ENCODE results near the gene FAHD2A.

The FAHD2A gene

DNA sequence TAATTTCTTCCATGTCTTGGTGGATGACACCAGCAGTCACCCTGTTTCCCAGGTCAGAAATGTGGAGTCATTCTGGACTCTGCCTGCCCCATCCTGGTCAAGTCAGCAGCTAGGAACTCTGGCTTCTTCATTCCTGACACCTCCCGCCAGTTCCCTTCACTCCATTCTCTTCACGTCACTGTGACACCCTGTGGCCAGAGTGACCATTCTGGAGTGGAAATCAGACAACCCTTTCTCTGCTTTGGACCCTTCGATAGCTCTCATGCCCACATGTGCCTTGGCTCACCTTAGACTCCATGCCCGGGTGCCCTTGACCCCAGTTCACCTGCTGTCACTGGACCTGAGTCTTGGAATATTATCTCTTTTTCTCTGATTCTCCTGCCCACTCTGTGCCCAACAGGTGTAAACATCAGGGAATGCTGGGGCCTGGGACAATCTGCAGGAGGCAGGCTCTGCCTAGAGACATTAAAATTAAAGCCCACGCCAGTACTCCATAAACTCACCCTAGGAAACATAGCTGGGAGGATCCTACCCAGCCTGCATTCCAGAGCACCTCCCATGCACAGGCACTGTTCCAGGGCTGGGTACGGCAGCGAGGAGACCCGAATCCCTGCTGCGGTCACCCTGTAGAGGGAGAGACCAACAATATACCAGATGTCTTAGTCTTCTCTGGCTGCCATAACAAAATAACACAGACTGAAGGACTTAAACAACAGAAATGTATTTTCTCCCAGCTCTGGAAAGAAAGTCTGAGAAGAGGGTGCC, 41.1 kb upstream of the FAHD2A start:
- no peak overlapping the region for H3K4me3 ChIP-seq (ENCODE audit: low read depth, low read length, poor library complexity, severe bottlenecking)
- H3K9ac ChIP-seq (ENCODE audit: low read length): no peak overlapping the region
- H3F3A ChIP-seq (ENCODE audit: insufficient read depth, low read length): no peaks in the 10 kb centered on the region
- H4K20me1 ChIP-seq (ENCODE audit: insufficient read depth, low read length): no peaks in the 10 kb centered on the region
- H3K27me3 ChIP-seq (ENCODE audit: insufficient read depth, low read length): no peaks in the 10 kb centered on the region
- H3K27ac ChIP-seq (ENCODE audit: low read depth, low read length, poor library complexity, severe bottlenecking): no peak overlapping the region
- H3K4me1 ChIP-seq (ENCODE audit: insufficient read depth, low read length, severe bottlenecking): no peaks in the 10 kb centered on the region
- H2AFZ ChIP-seq (ENCODE audit: low read length): no peak overlapping the region
- H3K9me2 ChIP-seq (ENCODE audit: low read depth, low read length): no peaks in the 10 kb centered on the region
- H3K36me3 ChIP-seq (ENCODE audit: insufficient read depth, low read length): no peaks in the 10 kb centered on the region
- H3K9me3 ChIP-seq (ENCODE audit: low read length): no peaks in the 10 kb centered on the region
- no peaks in the 10 kb centered on the region for H3K79me2 ChIP-seq (ENCODE audit: insufficient read depth, low read length)
- H3K4me2 ChIP-seq (ENCODE audit: low read length): no peak overlapping the region
- no peak for TF ChIP-seq EZH2 (IDR thresholded peaks at IDR 0.05; ENCODE audit: borderline replicate concordance, low read length)
- TF ChIP-seq, protein P1, sequence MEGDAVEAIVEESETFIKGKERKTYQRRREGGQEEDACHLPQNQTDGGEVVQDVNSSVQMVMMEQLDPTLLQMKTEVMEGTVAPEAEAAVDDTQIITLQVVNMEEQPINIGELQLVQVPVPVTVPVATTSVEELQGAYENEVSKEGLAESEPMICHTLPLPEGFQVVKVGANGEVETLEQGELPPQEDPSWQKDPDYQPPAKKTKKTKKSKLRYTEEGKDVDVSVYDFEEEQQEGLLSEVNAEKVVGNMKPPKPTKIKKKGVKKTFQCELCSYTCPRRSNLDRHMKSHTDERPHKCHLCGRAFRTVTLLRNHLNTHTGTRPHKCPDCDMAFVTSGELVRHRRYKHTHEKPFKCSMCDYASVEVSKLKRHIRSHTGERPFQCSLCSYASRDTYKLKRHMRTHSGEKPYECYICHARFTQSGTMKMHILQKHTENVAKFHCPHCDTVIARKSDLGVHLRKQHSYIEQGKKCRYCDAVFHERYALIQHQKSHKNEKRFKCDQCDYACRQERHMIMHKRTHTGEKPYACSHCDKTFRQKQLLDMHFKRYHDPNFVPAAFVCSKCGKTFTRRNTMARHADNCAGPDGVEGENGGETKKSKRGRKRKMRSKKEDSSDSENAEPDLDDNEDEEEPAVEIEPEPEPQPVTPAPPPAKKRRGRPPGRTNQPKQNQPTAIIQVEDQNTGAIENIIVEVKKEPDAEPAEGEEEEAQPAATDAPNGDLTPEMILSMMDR (IDR thresholded peaks at IDR 0.05; ENCODE audit: low read length): no peak

DNA sequence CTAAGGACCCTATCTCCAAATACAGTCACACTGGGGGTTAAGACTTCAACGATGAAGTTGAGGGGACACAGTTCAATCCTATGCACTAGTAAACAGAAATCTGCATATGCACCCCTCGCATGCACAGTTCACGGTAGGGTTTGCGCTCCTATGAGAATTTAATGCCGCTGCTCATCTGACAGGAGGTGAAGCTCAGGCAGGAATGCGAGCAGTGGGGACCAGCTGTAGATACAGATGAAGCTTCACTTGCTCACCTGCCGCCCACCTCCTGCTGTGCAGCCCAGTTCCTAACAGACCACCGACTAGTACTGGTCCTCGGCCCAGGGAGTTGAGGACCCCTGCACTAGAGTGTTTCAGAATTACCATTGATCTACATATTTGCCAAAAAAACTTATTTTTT, 40.0 kb upstream of the FAHD2A start:
- H3K9me2 ChIP-seq (ENCODE audit: low read depth, low read length): no peaks in the 10 kb centered on the region
- H3K9ac ChIP-seq (ENCODE audit: low read length): no peak overlapping the region
- H3K4me2 ChIP-seq (ENCODE audit: low read length): no peak overlapping the region
- no peak overlapping the region for H2AFZ ChIP-seq (ENCODE audit: low read length)
- H3K36me3 ChIP-seq (ENCODE audit: insufficient read depth, low read length): no peaks in the 10 kb centered on the region
- no peaks in the 10 kb centered on the region for H3F3A ChIP-seq (ENCODE audit: insufficient read depth, low read length)
- TF ChIP-seq, protein P1 (IDR thresholded peaks at IDR 0.05; ENCODE audit: low read length): no peak
- no peak for TF ChIP-seq EZH2 (IDR thresholded peaks at IDR 0.05; ENCODE audit: borderline replicate concordance, low read length)
- no peaks in the 10 kb centered on the region for H3K9me3 ChIP-seq (ENCODE audit: low read length)
- H4K20me1 ChIP-seq (ENCODE audit: insufficient read depth, low read length): no peaks in the 10 kb centered on the region
- no peak overlapping the region for H3K27ac ChIP-seq (ENCODE audit: low read depth, low read length, poor library complexity, severe bottlenecking)
- H3K4me3 ChIP-seq (ENCODE audit: low read depth, low read length, poor library complexity, severe bottlenecking): no peak overlapping the region
- H3K27me3 ChIP-seq (ENCODE audit: insufficient read depth, low read length): no peaks in the 10 kb centered on the region
- no peaks in the 10 kb centered on the region for H3K79me2 ChIP-seq (ENCODE audit: insufficient read depth, low read length)
- no peaks in the 10 kb centered on the region for H3K4me1 ChIP-seq (ENCODE audit: insufficient read depth, low read length, severe bottlenecking)

DNA sequence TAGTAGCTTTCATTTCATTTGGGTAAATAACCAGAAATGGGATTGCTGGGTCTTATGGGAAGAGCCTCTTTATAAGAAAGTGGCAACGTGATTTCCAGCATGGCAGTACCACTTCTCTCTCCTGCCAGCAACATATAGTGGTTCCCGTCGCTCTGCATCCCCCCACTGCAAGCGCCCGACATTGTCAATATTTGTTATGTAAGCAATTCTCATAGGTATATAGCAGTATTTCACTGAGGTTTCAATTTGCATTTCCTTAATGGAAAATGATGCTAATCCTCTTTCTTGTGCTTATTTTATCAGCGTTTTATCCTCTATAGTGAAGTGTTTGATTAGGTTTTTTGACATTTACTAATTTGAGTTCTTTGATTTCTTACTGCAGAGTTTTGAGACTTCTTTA, 36.0 kb upstream of the FAHD2A start:
- no peak overlapping the region for H3K27ac ChIP-seq (ENCODE audit: low read depth, low read length, poor library complexity, severe bottlenecking)
- H3K4me2 ChIP-seq (ENCODE audit: low read length): no peak overlapping the region
- H3K9me3 ChIP-seq (ENCODE audit: low read length): no peaks in the 10 kb centered on the region
- no peak overlapping the region for H3K4me3 ChIP-seq (ENCODE audit: low read depth, low read length, poor library complexity, severe bottlenecking)
- H3F3A ChIP-seq (ENCODE audit: insufficient read depth, low read length): no peaks in the 10 kb centered on the region
- no peak overlapping the region for H3K9ac ChIP-seq (ENCODE audit: low read length)
- 0 out of 2 replicates have a peak, but pooled peaks cover 3% of the 10 kb centered on the region for H3K27me3 ChIP-seq (ENCODE audit: insufficient read depth, low read length)
- H2AFZ ChIP-seq (ENCODE audit: low read length): no peak overlapping the region
- H3K9me2 ChIP-seq (ENCODE audit: low read depth, low read length): no peaks in the 10 kb centered on the region
- TF ChIP-seq, protein P1 (IDR thresholded peaks at IDR 0.05; ENCODE audit: low read length): no peak
- TF ChIP-seq EZH2 (IDR thresholded peaks at IDR 0.05; ENCODE audit: borderline replicate concordance, low read length): no peak
- no peaks in the 10 kb centered on the region for H4K20me1 ChIP-seq (ENCODE audit: insufficient read depth, low read length)
- H3K36me3 ChIP-seq (ENCODE audit: insufficient read depth, low read length): no peaks in the 10 kb centered on the region
- H3K79me2 ChIP-seq (ENCODE audit: insufficient read depth, low read length): no peaks in the 10 kb centered on the region
- no peaks in the 10 kb centered on the region for H3K4me1 ChIP-seq (ENCODE audit: insufficient read depth, low read length, severe bottlenecking)
